ENCODE measurements around the gene EPHA6. TPM values are rescaled to one million over a fixed set of nuclear protein-coding genes. Genes with fewer than 3 reads are reported as not detected.

The EPHA6 gene
- total RNA-seq, 2 experiments from 2014 or later = not detected

DNA sequence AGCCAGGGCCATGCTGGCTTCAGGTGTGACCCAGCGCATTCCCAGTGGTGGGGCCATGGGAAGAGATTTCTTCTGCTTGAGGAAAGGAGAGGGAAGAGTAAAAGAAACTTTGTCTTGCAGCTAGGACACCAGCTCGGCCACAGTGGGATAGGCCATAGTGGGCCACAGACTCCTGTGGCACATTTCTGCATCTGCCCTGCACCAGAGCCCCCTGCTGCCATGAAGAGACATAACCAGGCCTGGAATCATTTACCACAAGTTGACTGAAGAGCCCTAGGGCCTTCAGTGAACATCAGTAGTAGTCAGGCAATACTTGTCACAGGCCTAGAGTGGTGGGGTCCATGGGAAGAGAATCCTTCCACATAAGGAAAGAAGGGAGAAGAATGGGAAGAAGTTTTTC, 538.8 kb downstream of the EPHA6 start:
- no peaks in the 10 kb centered on the region for H3K4me1 ChIP-seq (ENCODE audit: insufficient read depth, low read length)
- DNase-seq (no peak), ATAC-seq (ENCODE audit: poor library complexity) (no peak)
- Mint-ChIP-seq H3K27me3 (no peaks in the 10 kb centered on the region), H3K27ac (no peak overlapping the region), H3K9me3 (peaks cover 7% of the 10 kb centered on the region), H3K4me3 (no peak overlapping the region), H3K36me3 (ENCODE audit: low read depth) (no peaks in the 10 kb centered on the region), H3K4me1 (ENCODE audit: low read depth) (no peaks in the 10 kb centered on the region)
- no peaks in the 10 kb centered on the region for H3K27me3 ChIP-seq (ENCODE audit: control insufficient read depth in 1 of 2, insufficient read depth in 2 of 2, low read length in 2 of 2)
- TF ChIP-seq, protein P1, sequence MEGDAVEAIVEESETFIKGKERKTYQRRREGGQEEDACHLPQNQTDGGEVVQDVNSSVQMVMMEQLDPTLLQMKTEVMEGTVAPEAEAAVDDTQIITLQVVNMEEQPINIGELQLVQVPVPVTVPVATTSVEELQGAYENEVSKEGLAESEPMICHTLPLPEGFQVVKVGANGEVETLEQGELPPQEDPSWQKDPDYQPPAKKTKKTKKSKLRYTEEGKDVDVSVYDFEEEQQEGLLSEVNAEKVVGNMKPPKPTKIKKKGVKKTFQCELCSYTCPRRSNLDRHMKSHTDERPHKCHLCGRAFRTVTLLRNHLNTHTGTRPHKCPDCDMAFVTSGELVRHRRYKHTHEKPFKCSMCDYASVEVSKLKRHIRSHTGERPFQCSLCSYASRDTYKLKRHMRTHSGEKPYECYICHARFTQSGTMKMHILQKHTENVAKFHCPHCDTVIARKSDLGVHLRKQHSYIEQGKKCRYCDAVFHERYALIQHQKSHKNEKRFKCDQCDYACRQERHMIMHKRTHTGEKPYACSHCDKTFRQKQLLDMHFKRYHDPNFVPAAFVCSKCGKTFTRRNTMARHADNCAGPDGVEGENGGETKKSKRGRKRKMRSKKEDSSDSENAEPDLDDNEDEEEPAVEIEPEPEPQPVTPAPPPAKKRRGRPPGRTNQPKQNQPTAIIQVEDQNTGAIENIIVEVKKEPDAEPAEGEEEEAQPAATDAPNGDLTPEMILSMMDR (IDR thresholded peaks at IDR 0.05) = no peak
- no peak overlapping the region for H3K4me3 ChIP-seq (ENCODE audit: low read length)
- POLR2A ChIA-PET = no interaction called here
- CTCF ChIA-PET = no interaction called here
- peaks cover 3 to 7% of the 10 kb centered on the region in 2 experiments for H3K9me3 ChIP-seq (ENCODE audit: control insufficient read depth in 1 of 2, insufficient read depth in 1 of 2, low read length in 2 of 2)
- H3K27ac ChIP-seq (ENCODE audit: low read depth in 1 of 2, low read length in 2 of 2) = no peak overlapping the region
- H3K36me3 ChIP-seq (ENCODE audit: insufficient read depth, low read length) = no peaks in the 10 kb centered on the region
- intact Hi-C loops (cut with DNase I, micrococcal nuclease) = no loop called here

DNA sequence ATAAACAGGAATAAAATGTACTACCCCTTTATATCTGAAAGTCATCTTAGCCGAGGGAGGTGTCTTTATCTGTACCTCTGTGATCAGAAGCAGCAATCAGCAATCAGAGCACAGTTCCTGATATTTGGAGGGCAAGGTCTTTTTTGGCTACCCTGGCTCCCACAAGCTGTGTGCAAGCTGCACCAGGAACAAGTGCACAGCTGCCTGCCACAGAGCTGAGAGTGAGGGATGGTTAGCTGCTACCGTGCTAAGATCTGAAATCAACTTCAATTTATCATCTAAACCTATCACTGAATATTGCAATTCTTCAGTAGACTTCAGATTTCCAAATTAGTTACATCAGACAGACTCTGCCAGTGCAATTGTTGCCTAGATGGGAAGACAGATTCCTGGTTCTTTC, 545.6 kb downstream of the EPHA6 start:
- DNase-seq (no peak), ATAC-seq (ENCODE audit: poor library complexity) (no peak)
- Mint-ChIP-seq H3K4me3 (no peak overlapping the region), H3K4me1 (ENCODE audit: low read depth) (no peaks in the 10 kb centered on the region), H3K27ac (no peak overlapping the region), H3K36me3 (ENCODE audit: low read depth) (no peaks in the 10 kb centered on the region), H3K9me3 (peaks cover 10% of the 10 kb centered on the region), H3K27me3 (no peaks in the 10 kb centered on the region)
- H3K4me1 ChIP-seq (ENCODE audit: insufficient read depth, low read length) = no peaks in the 10 kb centered on the region
- no peak overlapping the region for H3K27ac ChIP-seq (ENCODE audit: low read depth in 1 of 2, low read length in 2 of 2)
- H3K4me3 ChIP-seq (ENCODE audit: low read length) = no peak overlapping the region
- H3K9me3 ChIP-seq (ENCODE audit: control insufficient read depth in 1 of 2, insufficient read depth in 1 of 2, low read length in 2 of 2) = peaks cover 0 to 3% of the 10 kb centered on the region in 2 experiments
- H3K27me3 ChIP-seq (ENCODE audit: control insufficient read depth in 1 of 2, insufficient read depth in 2 of 2, low read length in 2 of 2) = no peaks in the 10 kb centered on the region
- H3K36me3 ChIP-seq (ENCODE audit: insufficient read depth, low read length) = no peaks in the 10 kb centered on the region
- ChIA-PET POLR2A (no interaction called here), CTCF (no interaction called here)
- intact Hi-C loops (cut with DNase I, micrococcal nuclease) = no loop called here
- TF ChIP-seq, protein P1 (IDR thresholded peaks at IDR 0.05) = no peak

DNA sequence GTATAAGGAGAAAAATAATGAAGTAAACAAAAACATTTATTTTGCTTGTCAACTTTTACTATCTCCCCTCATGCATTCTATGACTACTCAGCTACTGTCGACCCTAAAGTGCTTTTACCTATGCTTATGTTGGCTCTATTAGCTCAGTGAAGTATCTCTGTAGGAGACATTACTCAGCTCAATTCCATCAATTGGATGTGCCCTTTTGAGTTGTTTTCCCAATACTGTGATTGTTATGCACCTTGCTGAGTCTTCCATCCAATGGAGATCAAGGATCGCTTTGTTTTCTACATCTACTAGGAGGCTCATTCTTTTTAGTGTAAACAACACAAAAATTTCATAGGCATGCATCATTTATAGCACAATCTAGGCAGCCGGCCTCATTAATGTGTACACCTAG, 546.4 kb downstream of the EPHA6 start:
- H3K4me3 Mint-ChIP-seq = no peak overlapping the region
- Histone ChIP-seq H3K4me3 (ENCODE audit: low read length) (no peak overlapping the region), H3K27me3 (ENCODE audit: control insufficient read depth in 1 of 2, insufficient read depth in 2 of 2, low read length in 2 of 2) (no peaks in the 10 kb centered on the region), H3K4me1 (ENCODE audit: insufficient read depth, low read length) (no peaks in the 10 kb centered on the region), H3K27ac (ENCODE audit: low read depth in 1 of 2, low read length in 2 of 2) (no peak overlapping the region), H3K36me3 (ENCODE audit: insufficient read depth, low read length) (no peaks in the 10 kb centered on the region), H3K9me3 (ENCODE audit: control insufficient read depth in 1 of 2, insufficient read depth in 1 of 2, low read length in 2 of 2) (peaks cover 0 to 3% of the 10 kb centered on the region in 2 experiments)
- H3K4me1 Mint-ChIP-seq (ENCODE audit: low read depth) = no peaks in the 10 kb centered on the region
- intact Hi-C loops (cut with DNase I, micrococcal nuclease) = no loop called here
- H3K9me3 Mint-ChIP-seq = peaks cover 10% of the 10 kb centered on the region
- CTCF ChIA-PET = no interaction called here
- H3K36me3 Mint-ChIP-seq (ENCODE audit: low read depth) = no peaks in the 10 kb centered on the region
- no peaks in the 10 kb centered on the region for H3K27me3 Mint-ChIP-seq
- H3K27ac Mint-ChIP-seq = no peak overlapping the region
- POLR2A ChIA-PET = no interaction called here
- TF ChIP-seq, protein P1 (IDR thresholded peaks at IDR 0.05) = no peak
- no peak for ATAC-seq (ENCODE audit: poor library complexity)
- no peak for DNase-seq
